Panc1 (cell line): Measurements from ENCODE around the gene JMJD1C. TPM values are rescaled to one million over a fixed set of nuclear protein-coding genes. Genes with fewer than 3 reads are reported as not detected.

Experiments
- ATAC-seq: fragments of 200-7000 bp; cut with Tn5 transposase; 2 replicates; pipeline ENCODE4 v1.9.1; 2020; ENCODE audit warnings: mild to moderate bottlenecking, moderate library complexity
- BruUV-seq: library from RNA; stranded (reverse); fragments of 400-500 nt; replicated peaks from 2 replicates; lab custom pipeline; 2021; lab: Mats Ljungman, UMichigan
- CTCF ChIA-PET: fragments of 300-600 bp; sonication (Branson Sonifier 250); formaldehyde crosslinking; loops from one replicate; lab custom pipeline; 2022; ENCODE audit warnings: antibody characterized with exemption; lab: Charles Lee
- POLR2A ChIA-PET: fragments of 300-600 bp; sonication (Branson Sonifier 250); formaldehyde crosslinking; loops from one replicate; lab custom pipeline; 2022; ENCODE audit warnings: antibody characterized with exemption; lab: Charles Lee
- DNase-seq: peaks from one replicate; pipeline ENCODE4 v3.0.0-alpha.2; 2010; ENCODE audit warnings: low read depth, low spot score
- H3K27ac ChIP-seq: 2 replicates; pipeline ENCODE4 v1.5.1; 2011; ENCODE audit warnings: mild to moderate bottlenecking, low read length, inconsistent platforms
- H3K27me3 ChIP-seq: fragments of 200-500 bp; sonication (Bioruptor generic); 2 replicates; pipeline ENCODE4 v1.6.0; 2014; ENCODE audit warnings: low read length, inconsistent platforms; ENCODE audit not compliant: control insufficient read depth, insufficient read depth
- H3K36me3 ChIP-seq: fragments of 200-500 bp; sonication (Bioruptor generic); 2 replicates; pipeline ENCODE4 v1.5.1; 2014; ENCODE audit warnings: inconsistent platforms, mild to moderate bottlenecking, low read length, moderate library complexity; ENCODE audit not compliant: control insufficient read depth, insufficient read depth
- H3K4me1 ChIP-seq: 2 replicates; pipeline ENCODE4 v1.5.1; 2011; ENCODE audit warnings: inconsistent platforms, mild to moderate bottlenecking, low read length, moderate library complexity; ENCODE audit not compliant: control insufficient read depth, insufficient read depth
- H3K4me3 ChIP-seq, 2 experiments: 2 replicates each; pipeline ENCODE4 v1.5.1; 2011 to 2012; ENCODE audit warnings: low read depth in 2 of 2, low read length in 2 of 2, mild to moderate bottlenecking in 2 of 2, inconsistent platforms in 1 of 2, moderate library complexity in 1 of 2
- H3K9me3 ChIP-seq: fragments of 200-500 bp; sonication (Bioruptor generic); 2 replicates; pipeline ENCODE4 v1.5.1; 2014; ENCODE audit warnings: low read depth, mild to moderate bottlenecking, inconsistent platforms, low read length, moderate library complexity; ENCODE audit not compliant: control insufficient read depth, insufficient read depth
- CTCF ChIP-seq: fragments of 450-650 bp; IDR thresholded peaks from 2 replicates; pipeline ENCODE4 v1.5.1; 2017; ENCODE audit warnings: mild to moderate bottlenecking
- POLR2AphosphoS5 ChIP-seq: IDR thresholded peaks from 2 replicates; pipeline ENCODE4 v1.6.1; 2012; ENCODE audit warnings: mild to moderate bottlenecking, low read depth, low read length, moderate library complexity
- REST ChIP-seq, 2 experiments: IDR thresholded peaks; 2 replicates each; pipeline ENCODE4 v1.6.1; 2011 to 2012; ENCODE audit warnings: low read depth in 2 of 2, control low read depth in 1 of 2, low read length in 1 of 2, mild to moderate bottlenecking in 1 of 2, moderate library complexity in 1 of 2; ENCODE audit not compliant: insufficient read depth in 1 of 2
- SIN3A ChIP-seq: IDR thresholded peaks from 2 replicates; pipeline ENCODE4 v1.6.1; 2012; ENCODE audit warnings: low read depth, mild to moderate bottlenecking, low read length, moderate library complexity, borderline replicate concordance; ENCODE audit not compliant: insufficient read depth
- TCF7L2 ChIP-seq: IDR thresholded peaks from 2 replicates; pipeline ENCODE4 v1.6.1; 2011; ENCODE audit warnings: mild to moderate bottlenecking, low read depth, low read length, inconsistent platforms
- in situ Hi-C: cut with HindIII; loops from 2 replicates; pipeline ENCODE4 v1.10.0; 2016; ENCODE audit warnings: low sequenced_read_pairs, low pct_unique_long_range_greater_than_20kb
- intact Hi-C: fragments of 100-400 bp; cut with micrococcal nuclease; formaldehyde crosslinking; loops from one replicate; pipeline ENCODE4 v1.10.0; 2022; ENCODE audit not compliant: unreplicated experiment
- total RNA-seq: library from RNA; stranded (reverse); gene quantifications from one replicate; pipeline ENCODE4 v1.2.1, GENCODE V29; 2021; ENCODE audit not compliant: unreplicated experiment

JMJD1C gene
- total RNA-seq, 1 experiment from 2014 or later, result 88.3 TPM

- ATAC-seq (no peak), DNase-seq (no peak)
- H3K9me3 ChIP-seq, result no peaks in the 10 kb centered on the region
- H3K4me1 ChIP-seq, result peaks cover 70% of the 10 kb centered on the region
- H3K27me3 ChIP-seq, result no peaks in the 10 kb centered on the region
- peak overlapping the region; percentile 19; the same call in 1 of the 2 replicates for H3K27ac ChIP-seq
- intact Hi-C loops, result no loop called here
- no peaks in the 10 kb centered on the region for H3K36me3 ChIP-seq
- TF ChIP-seq POLR2AphosphoS5, result no peak
- POLR2A ChIA-PET, result interaction anchor here (0.5 kb wide), 1 partner anchor 43 kb away, joined by 10 read pairs; no protein-coding TSS in a partner anchor
- BruUV-seq, result no TSS peak
- CTCF ChIA-PET, result interaction anchor here (0.6 to 0.7 kb wide), 3 partner anchors 304 to 527 kb away, joined by 4 read pairs; no protein-coding TSS in a partner anchor
- in situ Hi-C loops, result no loop called here
- H3K4me3 ChIP-seq, result no peak overlapping the region
Measured at GRCh38 chr10:63240807-63241206, 225.0 kb downstream of the JMJD1C start.

- CTCF ChIA-PET, result interaction anchor here (0.6 kb wide), 2 partner anchors 15 to 72 kb away, joined by 3 to 4 read pairs; no protein-coding TSS in a partner anchor
- BruUV-seq, result TSS peak; percentile 0
- Histone ChIP-seq H3K36me3 (no peaks in the 10 kb centered on the region), H3K27ac (peak overlapping the region; percentile 60), H3K27me3 (no peaks in the 10 kb centered on the region), H3K4me3 (no peak overlapping the region), H3K4me1 (peaks cover 81% of the 10 kb centered on the region), H3K9me3 (no peaks in the 10 kb centered on the region)
- DNase-seq, result no peak
- TF ChIP-seq TCF7L2 (no peak), SIN3A (no peak), REST (IDR thresholded peaks at IDR 0.05; ENCODE audit: insufficient read depth in 1 of 2, low read depth in 2 of 2, low read length in 1 of 2) (no peak), CTCF (no peak), POLR2AphosphoS5 (no peak)
- ATAC-seq, result no peak
- intact Hi-C loops (no loop called here), in situ Hi-C loops (no loop called here)
- POLR2A ChIA-PET, result no interaction called here
Measured at GRCh38 chr10:63238501-63238900, 227.3 kb downstream of the JMJD1C start.

- DNase-seq (no peak), ATAC-seq (no peak)
- H3K36me3 ChIP-seq, result no peaks in the 10 kb centered on the region
- H3K9me3 ChIP-seq, result no peaks in the 10 kb centered on the region
- POLR2A ChIA-PET, result no interaction called here
- peak overlapping the region; percentile 84 for H3K27ac ChIP-seq
- intact Hi-C loops (no loop called here), in situ Hi-C loops (no loop called here)
- CTCF ChIA-PET, result no interaction called here
- BruUV-seq, result no TSS peak
- H3K27me3 ChIP-seq, result no peaks in the 10 kb centered on the region
- TF ChIP-seq TCF7L2 (no peak), POLR2AphosphoS5 (no peak), CTCF (no peak), SIN3A (no peak), REST (IDR thresholded peaks at IDR 0.05; ENCODE audit: insufficient read depth in 1 of 2, low read depth in 2 of 2, low read length in 1 of 2) (no peak)
- H3K4me1 ChIP-seq, result peaks cover 88% of the 10 kb centered on the region
- H3K4me3 ChIP-seq, result no peak overlapping the region
Measured at GRCh38 chr10:63237396-63237795, 228.4 kb downstream of the JMJD1C start.
